SK-N-SH treated with all-trans-retinoic acid at 6 μM for 48 hours (cell line): Measurements from ENCODE around the gene LYPD6B.

ENCODE experiments used
- CREB5 ChIP-seq: fragments of 250-450 bp; sonication (Bioruptor Pico); IDR thresholded peaks from 2 replicates; pipeline ENCODE4 v1.5.1; 2020; ENCODE audit warnings: low read depth, mild to moderate bottlenecking, moderate library complexity
- GLIS3 ChIP-seq: fragments of 250-450 bp; sonication (Bioruptor Pico); IDR thresholded peaks from 2 replicates; pipeline ENCODE4 v1.5.0; 2020; ENCODE audit warnings: mild to moderate bottlenecking, moderate library complexity
- PATZ1 ChIP-seq: fragments of 250-450 bp; sonication (Bioruptor Pico); IDR thresholded peaks from 2 replicates; pipeline ENCODE4 v1.8.0; 2020; ENCODE audit warnings: mild to moderate bottlenecking, moderate library complexity, borderline replicate concordance
- PPARA ChIP-seq: fragments of 250-450 bp; sonication (Bioruptor Pico); IDR thresholded peaks from 2 replicates; pipeline ENCODE4 v1.5.0; 2020; ENCODE audit warnings: mild to moderate bottlenecking, borderline replicate concordance
- TCF4 ChIP-seq: fragments of 250-450 bp; sonication (Bioruptor Pico); IDR thresholded peaks from 2 replicates; pipeline ENCODE4 v1.8.0; 2021; ENCODE audit warnings: mild to moderate bottlenecking, moderate library complexity, borderline replicate concordance
- TOX ChIP-seq: fragments of 250-450 bp; sonication (Bioruptor Pico); IDR thresholded peaks from 2 replicates; pipeline ENCODE4 v1.8.0; 2021; ENCODE audit warnings: mild to moderate bottlenecking, moderate library complexity, borderline replicate concordance
- ZNF8 ChIP-seq: fragments of 450-650 bp; formaldehyde crosslinking; IDR thresholded peaks from 2 replicates; pipeline ENCODE4 v1.5.0; 2020; ENCODE audit warnings: mild to moderate bottlenecking, moderate library complexity

DNA sequence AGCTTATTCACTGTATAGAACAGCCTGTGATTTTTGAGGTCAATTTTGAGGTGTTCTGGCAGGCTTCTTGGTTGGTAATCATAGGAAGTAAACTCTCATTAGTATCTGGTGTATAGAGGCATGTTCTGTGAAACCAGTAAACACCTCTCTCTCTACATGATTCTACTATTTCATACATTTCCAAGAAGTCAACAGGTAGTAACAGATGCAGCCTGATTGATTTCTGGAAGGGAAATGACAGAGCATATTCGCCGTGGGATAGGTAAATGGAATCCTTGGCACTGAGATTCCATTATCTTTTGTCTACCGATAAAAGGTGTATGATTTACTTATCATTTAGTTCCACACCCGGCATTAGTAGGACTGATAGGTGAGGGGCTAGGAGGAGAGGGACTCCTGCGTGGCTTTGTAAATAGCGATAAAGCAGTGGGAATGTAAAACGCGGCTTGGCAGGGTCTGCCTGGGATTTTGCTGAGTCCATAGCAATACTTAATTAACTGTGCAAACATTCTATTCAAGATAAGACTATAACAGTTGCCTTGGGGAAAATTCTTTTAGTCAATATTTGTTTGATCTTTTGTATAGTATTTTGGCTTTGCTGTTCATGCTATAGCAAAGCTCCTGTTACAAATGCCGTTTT is 32.3 kb downstream of the LYPD6B start:
- TF ChIP-seq PPARA = no peak
- no peak for TF ChIP-seq CREB5 (CRISPR knock-in tag)
- TF ChIP-seq TCF4 (CRISPR knock-in tag) = no peak
- TF ChIP-seq GLIS3 (CRISPR knock-in tag) = no peak
- no peak for TF ChIP-seq PATZ1
- no peak for TF ChIP-seq ZNF8 (CRISPR knock-in tag)
- no peak for TF ChIP-seq TOX (CRISPR knock-in tag)
